Umbilical cord (tissue), 2 donors: ENCODE measurements around the gene TROAP. TPM values are rescaled to one million over a fixed set of nuclear protein-coding genes. Genes with fewer than 3 reads are reported as not detected.
"Not testable (repeated sequence)": the region's sequence is repeated elsewhere in the genome, so short reads cannot be mapped to it uniquely, and the experiment has no call there.

Source experiments
- DNase-seq: peaks from one replicate; pipeline ENCODE4 v3.0.0-alpha.2; 2015; ENCODE audit warnings: low spot score
- total RNA-seq: library from RNA; depleted of rRNA; stranded (reverse); fragments of >200 nt; gene quantifications from one replicate; pipeline ENCODE4 v1.2.3, GENCODE V29; 2014; ENCODE audit warnings: low replicate concordance; ENCODE audit not compliant: insufficient read depth

TROAP gene
- total RNA-seq, 1 donor from 2014 or later: 6.3 TPM

DNA sequence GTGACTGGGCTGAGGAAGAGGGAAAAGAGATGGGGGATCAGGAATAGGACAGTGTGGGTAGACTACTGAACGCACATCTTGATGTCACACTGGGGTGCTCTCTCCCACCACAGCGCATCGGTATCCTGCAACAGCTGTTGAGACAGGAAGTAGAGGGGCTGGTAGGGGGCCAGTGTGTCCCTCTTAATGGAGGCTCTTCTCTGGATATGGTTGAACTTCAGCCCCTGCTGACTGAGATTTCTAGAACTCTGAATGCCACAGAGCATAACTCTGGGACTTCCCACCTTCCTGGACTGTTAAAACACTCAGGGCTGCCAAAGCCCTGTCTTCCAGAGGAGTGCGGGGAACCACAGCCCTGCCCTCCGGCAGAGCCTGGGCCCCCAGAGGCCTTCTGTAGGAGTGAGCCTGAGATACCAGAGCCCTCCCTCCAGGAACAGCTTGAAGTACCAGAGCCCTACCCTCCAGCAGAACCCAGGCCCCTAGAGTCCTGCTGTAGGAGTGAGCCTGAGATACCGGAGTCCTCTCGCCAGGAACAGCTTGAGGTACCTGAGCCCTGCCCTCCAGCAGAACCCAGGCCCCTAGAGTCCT is 7.1 kb downstream of the TROAP start:
- DNase-seq: no peak

- DNase-seq: no peak
Measured at GRCh38 chr12:49330631-49331379, 7.8 kb downstream of the TROAP start.

- peak; percentile 79 for DNase-seq
Measured at GRCh38 chr12:49331380-49332222, 8.5 kb downstream of the TROAP start.

DNA sequence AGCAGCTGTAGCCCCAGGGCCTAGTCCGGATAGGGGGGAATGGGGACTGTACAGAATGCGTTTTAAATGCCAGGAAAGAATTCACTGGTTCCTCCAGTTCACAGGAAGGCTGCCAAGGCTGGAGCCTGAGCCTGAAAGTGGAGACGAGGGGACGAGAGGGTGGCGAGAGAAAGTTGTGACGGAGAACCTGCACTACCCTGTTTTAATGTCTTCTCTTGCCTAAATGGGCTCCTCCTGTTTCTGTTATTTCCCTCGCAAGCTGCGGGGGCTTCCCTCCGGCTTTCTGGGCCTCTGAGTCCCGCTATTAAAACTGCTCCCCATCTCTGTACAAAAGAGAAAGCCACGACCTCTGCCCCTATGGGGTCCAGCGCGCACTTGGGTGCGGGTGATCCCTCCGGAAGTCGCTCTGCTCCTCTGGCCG is 9.4 kb downstream of the TROAP start:
- DNase-seq: no peak

- no peak for DNase-seq
Measured at GRCh38 chr12:49332891-49333371, 9.9 kb downstream of the TROAP start.

GRCh38 chr12:49333778-49334177 is 10.7 kb downstream of the TROAP start:
- DNase-seq: not testable (repeated sequence)

DNA sequence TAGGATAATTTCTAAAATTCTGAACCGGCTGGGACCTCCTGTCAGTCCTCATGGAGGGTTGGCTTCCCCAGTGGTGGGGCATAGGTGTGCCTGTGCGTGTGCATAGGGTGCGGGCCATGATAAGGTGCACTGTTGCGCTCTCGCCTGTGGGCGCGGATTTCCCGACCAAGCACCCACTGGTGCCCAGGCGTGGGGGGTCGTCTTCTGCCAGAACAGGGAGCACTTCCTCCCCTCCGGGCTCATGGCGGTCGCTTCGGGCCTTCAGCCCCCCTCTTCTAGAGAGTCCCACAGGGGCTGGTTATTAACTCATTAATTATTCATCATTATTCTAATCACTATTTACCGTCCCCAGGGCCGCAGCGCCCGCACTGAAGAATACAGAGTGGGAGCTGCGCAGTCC is 11.2 kb downstream of the TROAP start:
- no peak for DNase-seq

DNA sequence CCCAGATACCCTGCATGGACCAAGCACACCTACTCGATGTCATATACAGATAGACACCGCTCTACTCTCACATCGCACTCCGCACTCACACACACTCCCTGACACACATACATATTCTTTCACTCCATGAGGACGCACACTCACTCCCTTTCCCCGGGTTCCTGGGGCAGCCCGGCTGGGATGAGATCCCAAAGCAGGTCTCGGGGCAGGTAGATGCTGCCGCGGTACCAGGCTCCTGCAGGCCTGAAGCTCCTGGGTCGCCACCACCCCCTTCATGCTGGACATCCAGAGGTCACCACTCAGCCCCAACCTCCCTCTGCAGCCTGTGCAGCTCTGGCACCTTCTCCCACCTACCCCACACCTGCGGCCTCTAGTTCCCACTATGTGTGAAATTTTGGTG is 11.6 kb downstream of the TROAP start:
- no peak for DNase-seq

DNA sequence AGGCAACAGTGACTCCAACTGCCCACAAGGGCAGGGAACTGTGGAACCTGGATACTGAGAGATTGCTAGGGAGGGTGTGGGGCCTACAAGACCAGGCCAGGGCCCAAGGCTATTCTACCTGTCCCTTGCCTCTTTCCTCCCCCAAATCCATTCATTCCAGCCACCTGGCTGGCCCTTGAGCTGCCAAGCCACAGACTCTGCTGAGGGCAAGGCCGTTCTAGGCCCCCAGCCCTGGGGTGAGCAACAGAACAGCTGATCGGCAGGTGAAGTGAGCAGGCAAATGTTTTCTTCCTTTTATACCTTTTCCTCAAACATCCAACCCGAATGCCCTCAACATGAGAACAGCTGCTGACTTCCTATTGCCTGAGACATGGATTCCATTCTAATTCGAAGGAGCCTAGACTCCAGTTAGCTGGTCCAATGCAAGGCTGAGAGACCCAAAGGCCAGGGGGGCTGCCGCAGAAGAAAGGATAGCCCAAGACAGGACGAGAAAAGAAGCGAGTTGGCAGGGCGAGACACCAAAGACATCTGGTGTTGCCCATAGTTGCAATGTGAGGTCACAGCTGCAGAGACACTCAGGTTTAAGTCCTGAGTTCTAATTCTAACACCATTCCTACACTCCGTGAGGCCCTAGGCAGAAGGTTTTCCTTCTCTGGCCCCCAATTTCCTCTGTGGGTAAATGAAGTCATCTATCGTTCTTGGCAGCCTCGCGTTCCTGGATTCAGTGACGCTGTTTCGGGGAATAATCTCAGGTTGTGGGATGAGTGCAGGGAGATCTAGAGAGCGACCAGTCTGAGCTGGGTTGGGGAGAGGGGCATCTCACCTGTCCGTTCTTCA is 12.3 kb downstream of the TROAP start:
- DNase-seq: no peak

- no peak for DNase-seq
Measured at GRCh38 chr12:49335955-49336644, 13.0 kb downstream of the TROAP start.

GRCh38 chr12:49336645-49337584 is 13.9 kb downstream of the TROAP start, which contains the start of gene C1QL4:
Gene C1QL4 (minus strand): TSS chr12:49337188. CDS start chr12:49336477, 711 bp downstream.
- DNase-seq: peak; percentile 76

GRCh38 chr12:49338830-49339463 is 15.9 kb downstream of the TROAP start:
- DNase-seq: no peak

GRCh38 chr12:49339464-49339861 is 16.4 kb downstream of the TROAP start:
- DNase-seq: no peak

- no peak for DNase-seq
Measured at GRCh38 chr12:49340095-49340870, 17.2 kb downstream of the TROAP start.

- DNase-seq: no peak
Measured at GRCh38 chr12:49340971-49341776, 18.1 kb downstream of the TROAP start.

DNA sequence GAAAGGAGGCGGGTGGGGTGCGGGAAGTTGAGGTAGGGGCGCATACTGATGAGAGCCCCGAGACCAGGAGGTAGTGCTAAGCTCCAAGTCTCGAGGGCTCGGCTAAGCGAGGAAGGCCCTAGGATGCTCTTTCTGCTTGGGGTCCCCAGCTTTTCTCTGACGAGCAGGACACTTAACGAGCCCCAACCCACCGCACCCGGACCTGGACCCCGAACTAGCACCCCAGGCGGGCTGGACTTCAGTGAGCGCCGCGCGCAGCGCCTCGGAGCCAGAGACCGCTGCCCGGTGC is 18.7 kb downstream of the TROAP start:
- DNase-seq: no peak

DNA sequence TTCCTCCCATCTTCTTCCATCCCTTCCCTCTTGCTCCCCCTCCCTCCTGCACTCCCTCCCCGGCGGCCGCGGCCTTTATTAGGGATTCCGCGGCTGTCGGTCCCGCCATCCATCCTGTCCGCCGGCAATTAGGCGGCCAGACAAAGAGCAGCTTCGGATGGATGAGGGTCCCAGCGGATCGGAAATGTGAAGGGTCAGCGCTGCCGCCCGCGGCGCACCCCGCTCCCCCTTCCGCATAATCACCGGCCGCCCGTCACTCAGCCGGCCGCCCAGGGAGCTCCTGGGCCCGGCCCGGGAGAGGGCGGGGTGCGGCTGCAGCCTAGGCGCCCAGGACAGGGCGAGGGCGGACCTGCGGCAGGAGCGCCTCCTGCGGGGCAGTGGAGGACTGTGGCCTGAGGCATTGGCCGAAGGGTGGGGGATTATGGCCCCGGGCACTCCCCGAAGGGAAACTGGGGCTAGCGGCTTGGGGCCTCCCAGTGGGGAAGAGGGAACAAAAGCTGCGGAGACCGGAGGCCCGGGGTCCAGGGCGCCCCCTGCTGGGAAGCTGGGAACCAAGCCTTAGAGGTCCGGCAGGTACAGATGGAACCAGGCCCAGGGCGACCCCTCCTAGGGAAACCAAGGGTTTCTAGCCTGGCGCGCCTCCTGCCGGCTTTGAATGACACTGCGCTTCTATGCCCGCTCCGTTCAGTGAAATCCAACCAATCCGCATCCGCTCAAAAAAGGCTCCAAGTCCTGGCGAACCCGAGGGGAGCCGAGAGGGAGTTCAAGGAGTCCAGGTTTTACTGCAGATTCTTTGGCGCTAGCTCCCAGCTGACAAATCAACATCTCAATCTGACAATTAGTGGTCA is 19.2 kb downstream of the TROAP start:
- peak; percentile 67 for DNase-seq
